GM12891 (cell line): Measurements from ENCODE around the gene DYNC1I1.

ENCODE experiments used
- DNase-seq: peaks from one replicate; pipeline ENCODE4 v3.0.0; 2011; ENCODE audit warnings: low spot score; ENCODE audit not compliant: insufficient read length
- FAIRE-seq: peaks from 2 replicates; lab custom pipeline; 2011; peaks lifted over from hg19 to GRCh38; lab: Jason Lieb, UNC
- PAX5 ChIP-seq: IDR thresholded peaks from 2 replicates; pipeline ENCODE4 v1.6.1; 2011; ENCODE audit warnings: low read length, moderate library complexity, mild to moderate bottlenecking; ENCODE audit not compliant: insufficient read depth, severe bottlenecking
- POLR2A ChIP-seq: IDR thresholded peaks from 2 replicates; pipeline ENCODE4 v1.6.1; 2011; ENCODE audit warnings: low read depth, low read length, control low read depth
- POLR2AphosphoS5 ChIP-seq: IDR thresholded peaks from 2 replicates; pipeline ENCODE4 v1.6.1; 2011; ENCODE audit warnings: low read depth, low read length, control low read depth
- POU2F2 ChIP-seq: IDR thresholded peaks from 2 replicates; pipeline ENCODE4 v1.6.1; 2011; ENCODE audit warnings: low read depth, mild to moderate bottlenecking, control low read depth, low read length, moderate library complexity
- SPI1 ChIP-seq: IDR thresholded peaks from 2 replicates; pipeline ENCODE4 v1.6.1; 2011; ENCODE audit warnings: low read depth, low read length, control low read depth
- TAF1 ChIP-seq: IDR thresholded peaks from 2 replicates; pipeline ENCODE4 v1.6.1; 2011; ENCODE audit warnings: low read depth, low read length, control low read depth

Gene DYNC1I1

GRCh38 chr7:96116173-96116572 is 343.8 kb downstream of the DYNC1I1 start:
- no peak for FAIRE-seq
- no peak for DNase-seq
- TF ChIP-seq POLR2A, result no peak
- no peak for TF ChIP-seq SPI1
- TF ChIP-seq POLR2AphosphoS5, result no peak
- no peak for TF ChIP-seq TAF1
- no peak for TF ChIP-seq PAX5
- TF ChIP-seq POU2F2, result no peak

GRCh38 chr7:96118449-96119001 is 346.2 kb downstream of the DYNC1I1 start:
- no peak for DNase-seq
- no peak for FAIRE-seq
- TF ChIP-seq POLR2A (no peak), SPI1 (no peak), PAX5 (no peak), TAF1 (no peak), POU2F2 (no peak), POLR2AphosphoS5 (no peak)

DNA sequence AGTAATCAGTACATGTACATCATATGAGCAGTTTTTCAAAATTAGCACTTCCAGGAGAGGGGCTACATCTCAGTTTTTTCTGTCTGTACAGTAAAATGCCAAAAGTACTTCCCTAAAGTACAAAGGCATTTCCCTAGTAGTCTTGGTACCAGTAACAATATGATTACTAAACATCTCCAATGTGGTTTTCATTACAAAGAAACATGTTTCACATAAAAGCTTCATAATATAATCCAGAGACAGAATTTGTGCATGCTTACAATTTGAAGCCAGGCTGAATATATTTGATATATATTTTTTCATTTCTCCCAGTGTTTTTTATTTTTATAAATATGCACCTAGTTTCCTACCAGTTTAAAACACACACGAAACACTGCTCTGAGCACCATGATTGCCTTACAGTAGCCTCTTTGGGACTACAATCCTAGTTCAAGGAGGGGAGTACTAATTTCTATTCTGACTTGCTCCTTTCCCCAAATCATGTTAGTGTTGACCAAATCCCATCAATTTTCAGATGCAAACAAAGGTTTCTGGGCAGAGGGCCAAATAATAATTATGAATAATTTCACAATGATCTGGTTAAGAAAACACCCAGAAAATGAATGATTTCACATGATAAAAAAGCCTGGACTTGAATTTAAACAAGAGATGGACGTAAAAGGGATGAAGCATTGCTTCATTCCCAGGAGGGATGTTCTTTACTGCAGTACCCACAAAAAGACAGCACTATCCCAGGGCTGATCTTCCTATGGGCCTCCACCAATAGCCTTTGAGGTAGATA is 348.3 kb downstream of the DYNC1I1 start:
- no peak for DNase-seq
- TF ChIP-seq TAF1 (no peak), SPI1 (no peak), PAX5 (no peak), POLR2AphosphoS5 (no peak), POLR2A (no peak), POU2F2 (no peak)
- no peak for FAIRE-seq

- TF ChIP-seq POLR2A (no peak), PAX5 (no peak), POLR2AphosphoS5 (no peak)
- DNase-seq, result no peak
- FAIRE-seq, result no peak
These were observed 349.4 kb downstream of the DYNC1I1 start for GRCh38 chr7:96121752-96122151.

GRCh38 chr7:96122746-96123145 is 350.4 kb downstream of the DYNC1I1 start:
- FAIRE-seq (no peak), DNase-seq (no peak)
- TF ChIP-seq POLR2A (no peak), SPI1 (no peak), TAF1 (no peak), POLR2AphosphoS5 (no peak), POU2F2 (no peak), PAX5 (no peak)

DNA sequence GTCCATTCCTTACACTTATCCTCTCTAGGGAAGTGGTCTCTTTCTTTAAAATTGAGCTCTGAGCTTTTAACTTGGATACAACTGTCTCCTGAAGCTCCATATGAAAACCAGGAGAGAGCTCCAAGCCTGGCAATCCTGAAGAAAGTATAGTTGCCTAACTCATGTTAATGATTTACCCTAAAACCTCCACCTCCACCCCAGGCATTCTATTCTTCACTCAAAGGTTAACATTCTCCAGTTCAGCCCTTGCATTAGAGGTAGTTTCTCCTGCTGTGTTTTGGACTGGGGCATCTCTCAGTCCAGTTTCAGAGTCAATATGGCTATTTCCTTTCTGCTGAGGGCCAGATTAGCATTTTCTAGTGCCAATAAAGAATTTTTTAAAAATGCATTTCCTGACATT is 354.0 kb downstream of the DYNC1I1 start:
- DNase-seq, result no peak
- TF ChIP-seq POU2F2 (no peak), TAF1 (no peak)
- no peak for FAIRE-seq

DNA sequence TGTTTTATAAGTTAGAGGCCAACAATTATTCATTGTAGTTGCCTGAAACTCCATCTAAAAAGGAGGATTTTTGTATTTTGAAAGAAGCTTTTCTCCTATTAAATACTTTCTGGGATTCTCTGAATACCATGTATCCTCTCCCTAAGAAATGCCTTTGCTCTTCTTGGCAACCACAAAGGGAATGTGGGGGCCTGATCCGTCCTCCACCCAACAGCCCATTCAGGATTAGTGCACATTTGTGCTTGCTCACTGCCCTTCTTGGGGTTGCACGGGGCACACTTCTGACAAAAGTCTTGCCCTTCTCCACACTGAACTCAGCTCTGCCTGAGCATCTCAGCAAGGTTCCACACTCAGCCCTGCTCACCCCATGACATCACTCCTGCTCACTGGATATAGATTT is 355.4 kb downstream of the DYNC1I1 start:
- no peak for TF ChIP-seq SPI1
- TF ChIP-seq TAF1, result no peak
- TF ChIP-seq POU2F2, result no peak
- no peak for TF ChIP-seq PAX5
- TF ChIP-seq POLR2AphosphoS5, result no peak
- no peak for TF ChIP-seq POLR2A
- no peak for DNase-seq
- no peak for FAIRE-seq

GRCh38 chr7:96131525-96131924 is 359.2 kb downstream of the DYNC1I1 start:
- TF ChIP-seq POLR2A, result no peak
- TF ChIP-seq TAF1, result no peak
- TF ChIP-seq POLR2AphosphoS5, result no peak
- no peak for TF ChIP-seq SPI1
- no peak for TF ChIP-seq POU2F2
- TF ChIP-seq PAX5, result no peak
- FAIRE-seq (no peak), DNase-seq (no peak)

DNA sequence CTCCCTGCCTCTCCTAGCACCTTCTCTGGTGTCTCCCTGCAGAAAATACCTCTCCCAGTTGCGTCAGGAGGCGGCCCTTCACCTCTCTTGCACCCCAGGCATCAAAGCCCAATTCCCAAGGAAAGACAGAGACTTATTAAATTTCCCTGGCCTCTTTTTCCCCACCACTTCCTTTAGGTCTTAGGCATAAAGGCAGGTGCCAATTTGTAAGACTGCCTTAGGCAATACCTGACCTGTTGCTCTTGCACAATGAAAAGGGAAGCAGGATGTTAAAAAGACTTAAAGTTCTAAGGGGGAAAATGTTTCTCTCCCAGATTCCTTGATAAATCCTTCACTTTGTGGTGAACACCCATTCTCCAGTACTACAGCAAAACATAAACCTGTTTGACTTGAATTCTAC is 362.9 kb downstream of the DYNC1I1 start:
- FAIRE-seq, result no peak
- no peak for TF ChIP-seq SPI1
- no peak for TF ChIP-seq POLR2AphosphoS5
- TF ChIP-seq TAF1, result no peak
- TF ChIP-seq PAX5, result no peak
- TF ChIP-seq POLR2A, result no peak
- TF ChIP-seq POU2F2, result no peak

DNA sequence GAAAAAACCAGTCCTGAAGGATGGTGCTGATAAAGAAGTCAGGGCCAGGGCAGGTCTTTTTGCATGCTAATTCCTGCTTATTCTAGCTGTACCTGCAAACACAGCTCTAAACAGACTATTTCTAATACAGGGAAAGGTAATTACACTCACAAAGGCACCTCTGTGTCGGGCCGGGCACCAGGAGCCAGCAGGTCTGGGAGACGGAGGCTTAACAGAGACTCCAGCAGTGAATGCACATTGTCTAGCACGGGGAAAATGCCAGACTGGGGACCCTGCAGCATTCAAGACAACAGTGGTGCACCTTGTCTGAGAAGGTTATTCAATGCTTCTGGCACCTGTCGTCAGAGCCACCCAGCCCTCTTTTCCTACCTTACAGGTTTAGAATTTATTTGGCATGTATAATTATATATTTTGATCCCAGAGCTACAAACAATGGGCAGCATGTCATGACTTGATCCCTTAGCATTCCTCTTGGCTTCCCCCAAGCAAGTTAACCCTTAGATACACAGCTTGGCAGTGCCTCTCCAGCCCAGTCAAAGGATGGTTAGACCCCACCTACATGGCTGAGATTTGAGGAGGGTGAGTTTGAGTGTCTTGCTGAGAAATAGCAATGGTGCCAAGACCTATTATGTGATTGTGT is 364.4 kb downstream of the DYNC1I1 start:
- TF ChIP-seq PAX5 (no peak), POU2F2 (no peak), POLR2A (no peak), TAF1 (no peak), SPI1 (no peak), POLR2AphosphoS5 (no peak)
- FAIRE-seq (no peak), DNase-seq (no peak)

More for the DNA sequence above, 362.9 kb downstream of the DYNC1I1 start:
- no peak for DNase-seq
